Natural killer cell (primary cell): ENCODE results near the gene PRMT3. TPM values are rescaled to one million over a fixed set of nuclear protein-coding genes. Genes with fewer than 3 reads are reported as not detected.
"Not testable (repeated sequence)": the region's sequence is repeated elsewhere in the genome, so short reads cannot be mapped to it uniquely, and the experiment has no call there.

Experiments used
- ATAC-seq, 3 donors: fragments of 150-1000 bp in 2 of 3; fragments of 200-7000 bp in 1 of 3; cut with Tn5 transposase; 1 replicate in 1 of 3; 2 replicates in 2 of 3; pipeline ENCODE4 v1.10.0; 2021; ENCODE audit warnings: mild to moderate bottlenecking in 2 of 3, moderate library complexity in 2 of 3
- DNase-seq, 2 donors: peaks; one replicate each; pipeline versions ENCODE4 v3.0.0 to v3.0.0-alpha.2; 2013 to 2021; ENCODE audit warnings: mixed read lengths in 1 of 2
- H3K27ac ChIP-seq: one replicate; pipeline ENCODE4 v1.5.1; 2013; ENCODE audit warnings: mild to moderate bottlenecking, low read length
- H3K27me3 ChIP-seq: one replicate; pipeline ENCODE4 v1.6.1; 2013; ENCODE audit warnings: low read length; ENCODE audit not compliant: control insufficient read depth, insufficient read depth
- H3K36me3 ChIP-seq: one replicate; pipeline ENCODE4 v1.6.1; 2013; ENCODE audit warnings: low read length; ENCODE audit not compliant: control insufficient read depth, insufficient read depth
- H3K4me1 ChIP-seq: one replicate; pipeline ENCODE4 v1.6.1; 2013; ENCODE audit warnings: low read length; ENCODE audit not compliant: control insufficient read depth, insufficient read depth
- H3K4me3 ChIP-seq: one replicate; pipeline ENCODE4 v1.5.1; 2013; ENCODE audit warnings: low read length
- H3K9me3 ChIP-seq: one replicate; pipeline ENCODE4 v1.6.1; 2013; ENCODE audit warnings: low read length; ENCODE audit not compliant: control insufficient read depth, insufficient read depth
- H3K27ac Mint-ChIP-seq, 2 donors: one replicate each; pipeline ENCODE4 v1.8.0; 2022; ENCODE audit warnings: mild to moderate bottlenecking in 2 of 2, mixed read lengths in 2 of 2, moderate library complexity in 1 of 2
- H3K27me3 Mint-ChIP-seq, 2 donors: one replicate each; pipeline ENCODE4 v1.8.0; 2022; ENCODE audit warnings: low read depth in 2 of 2, mixed read lengths in 2 of 2
- H3K36me3 Mint-ChIP-seq: one replicate; pipeline ENCODE4 v1.8.0; 2022; ENCODE audit warnings: mixed read lengths
- H3K4me1 Mint-ChIP-seq, 2 donors: one replicate each; pipeline ENCODE4 v1.8.0; 2022; ENCODE audit warnings: mixed read lengths in 2 of 2
- H3K4me3 Mint-ChIP-seq: one replicate; pipeline ENCODE4 v1.8.0; 2022; ENCODE audit warnings: mild to moderate bottlenecking, moderate library complexity, mixed read lengths
- H3K9me3 Mint-ChIP-seq, 2 donors: one replicate each; pipeline ENCODE4 v1.8.0; 2022; ENCODE audit warnings: mixed read lengths in 2 of 2
- WGBS: methylation state at CpG from one replicate; pipeline ENCODE4 v1.1.7; 2013; ENCODE audit warnings: missing lambda C conversion rate; ENCODE audit not compliant: insufficient coverage; 5-methylcytosine and 5-hydroxymethylcytosine counted together
- intact Hi-C: fragments of 100-400 bp; cut with micrococcal nuclease; formaldehyde crosslinking; loops from one replicate; pipeline ENCODE4 v1.14.2; 2022
- total RNA-seq, 4 donors: library from RNA; stranded (reverse); fragments of 120-200 nt in 1 of 4; gene quantifications; one replicate each; pipeline versions ENCODE4 v1.2.3 to v1.2.4, GENCODE V29; 2013 to 2022
- TF ChIP-seq, protein P1 (sequence below): fragments of 200-600 bp; IDR thresholded peaks from one replicate; pipeline ENCODE4 v1.8.0; 2022; ENCODE audit warnings: antibody characterized with exemption

Gene PRMT3
- total RNA-seq, 3 donors from 2014 or later (not counting 1 experiment from before 2014, with no cell fraction given): 10.4 to 12.4 (median 12.1) TPM

DNA sequence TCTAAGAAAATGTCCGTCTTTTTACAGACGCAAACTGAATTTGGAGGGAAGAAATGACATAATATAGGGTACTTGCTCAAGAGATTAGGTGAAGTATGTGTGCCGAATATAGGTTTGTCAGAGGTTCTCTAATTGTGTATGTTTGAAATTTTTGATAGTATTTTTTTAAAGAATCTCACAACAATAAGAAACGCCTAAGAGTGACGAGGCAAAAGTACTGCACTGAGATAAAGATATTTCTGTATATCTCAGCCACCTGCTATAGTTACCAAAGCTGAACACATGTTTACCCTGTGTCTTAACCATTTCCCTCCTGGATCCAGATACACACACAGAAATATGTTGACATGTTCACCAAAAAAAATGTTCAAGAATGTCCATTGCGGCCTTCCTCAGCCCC lies 92.0 kb downstream of the PRMT3 start:
- no peaks in the 10 kb centered on the region for H3K36me3 Mint-ChIP-seq
- peaks cover 15 to 23% of the 10 kb centered on the region in 2 donors for H3K4me1 Mint-ChIP-seq
- ATAC-seq (no peak), DNase-seq (no peak)
- Histone ChIP-seq H3K9me3 (no peaks in the 10 kb centered on the region), H3K27me3 (no peaks in the 10 kb centered on the region), H3K27ac (no peak overlapping the region), H3K4me3 (no peak overlapping the region), H3K36me3 (peaks cover 2% of the 10 kb centered on the region), H3K4me1 (no peaks in the 10 kb centered on the region)
- TF ChIP-seq, protein P1, sequence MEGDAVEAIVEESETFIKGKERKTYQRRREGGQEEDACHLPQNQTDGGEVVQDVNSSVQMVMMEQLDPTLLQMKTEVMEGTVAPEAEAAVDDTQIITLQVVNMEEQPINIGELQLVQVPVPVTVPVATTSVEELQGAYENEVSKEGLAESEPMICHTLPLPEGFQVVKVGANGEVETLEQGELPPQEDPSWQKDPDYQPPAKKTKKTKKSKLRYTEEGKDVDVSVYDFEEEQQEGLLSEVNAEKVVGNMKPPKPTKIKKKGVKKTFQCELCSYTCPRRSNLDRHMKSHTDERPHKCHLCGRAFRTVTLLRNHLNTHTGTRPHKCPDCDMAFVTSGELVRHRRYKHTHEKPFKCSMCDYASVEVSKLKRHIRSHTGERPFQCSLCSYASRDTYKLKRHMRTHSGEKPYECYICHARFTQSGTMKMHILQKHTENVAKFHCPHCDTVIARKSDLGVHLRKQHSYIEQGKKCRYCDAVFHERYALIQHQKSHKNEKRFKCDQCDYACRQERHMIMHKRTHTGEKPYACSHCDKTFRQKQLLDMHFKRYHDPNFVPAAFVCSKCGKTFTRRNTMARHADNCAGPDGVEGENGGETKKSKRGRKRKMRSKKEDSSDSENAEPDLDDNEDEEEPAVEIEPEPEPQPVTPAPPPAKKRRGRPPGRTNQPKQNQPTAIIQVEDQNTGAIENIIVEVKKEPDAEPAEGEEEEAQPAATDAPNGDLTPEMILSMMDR: no peak
- H3K27me3 Mint-ChIP-seq: no peaks in the 10 kb centered on the region
- H3K4me3 Mint-ChIP-seq: no peak overlapping the region
- 100% methylated on average over 6 of the region's 6 CpGs for WGBS
- no peaks in the 10 kb centered on the region for H3K9me3 Mint-ChIP-seq
- intact Hi-C loops: no loop called here
- no peak overlapping the region for H3K27ac Mint-ChIP-seq

DNA sequence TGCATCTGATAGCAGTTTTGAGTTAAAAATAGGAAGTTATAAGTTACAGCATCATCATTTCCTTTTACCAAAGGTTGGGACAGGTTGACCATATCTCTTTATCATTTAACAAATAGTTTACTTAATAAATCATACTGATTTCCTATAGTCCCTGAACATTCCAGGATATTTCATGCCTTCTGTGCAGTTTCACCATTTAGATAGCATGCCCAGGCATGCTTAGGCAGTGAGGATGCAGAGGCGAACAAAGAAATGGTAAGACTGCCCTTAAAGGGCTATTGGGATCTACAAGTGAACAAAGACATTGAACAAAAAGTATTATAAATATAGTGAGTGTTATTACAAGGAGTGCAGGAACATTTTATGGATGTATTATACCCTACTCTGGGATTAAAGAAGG lies 96.4 kb downstream of the PRMT3 start:
- no peak for DNase-seq
- H3K36me3 Mint-ChIP-seq: no peaks in the 10 kb centered on the region
- H3K27me3 Mint-ChIP-seq: no peaks in the 10 kb centered on the region

DNA sequence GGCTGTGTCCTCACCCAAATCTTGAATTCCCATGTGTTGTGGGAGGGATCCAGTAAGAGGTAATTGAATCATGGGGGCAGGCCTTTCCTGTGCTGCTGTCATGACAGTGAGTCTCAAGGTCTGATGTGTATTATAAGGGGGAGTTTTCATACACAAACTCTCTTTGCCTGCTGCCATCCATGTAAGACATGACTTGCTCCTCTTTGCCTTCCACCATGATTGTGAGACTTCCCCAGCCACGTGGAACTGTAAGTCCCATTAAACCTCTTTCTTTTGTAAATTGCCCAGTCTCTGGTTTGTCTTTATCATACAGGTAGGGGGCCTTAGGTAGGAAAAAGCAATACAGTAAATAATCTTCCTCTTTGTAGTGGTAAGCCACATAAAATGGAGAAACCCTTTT lies 96.9 kb downstream of the PRMT3 start:
- H3K4me3 Mint-ChIP-seq, H3K36me3 ChIP-seq, H3K9me3 ChIP-seq, H3K27ac ChIP-seq, H3K4me3 ChIP-seq, ATAC-seq, H3K36me3 Mint-ChIP-seq, H3K9me3 Mint-ChIP-seq, H3K4me1 Mint-ChIP-seq, DNase-seq, H3K27me3 ChIP-seq, H3K4me1 ChIP-seq, intact Hi-C loops, H3K27ac Mint-ChIP-seq, H3K27me3 Mint-ChIP-seq: not testable (repeated sequence)
- 100% methylated on average over 1 of the region's 1 CpG for WGBS

More for the DNA sequence above, 96.4 kb downstream of the PRMT3 start:
- Histone ChIP-seq H3K9me3 (no peaks in the 10 kb centered on the region), H3K4me3 (no peak overlapping the region), H3K27me3 (no peaks in the 10 kb centered on the region), H3K4me1 (no peaks in the 10 kb centered on the region), H3K36me3 (no peaks in the 10 kb centered on the region), H3K27ac (no peak overlapping the region)
- TF ChIP-seq, protein P1: no peak
- Mint-ChIP-seq H3K27ac (no peak overlapping the region), H3K4me3 (no peak overlapping the region), H3K9me3 (no peaks in the 10 kb centered on the region), H3K4me1 (peaks cover 0 to 6% of the 10 kb centered on the region in 2 donors)
- 100% methylated on average over 1 of the region's 1 CpG for WGBS
- no peak for ATAC-seq
- intact Hi-C loops: no loop called here

GRCh38 chr11:20488352-20488751 lies 100.8 kb downstream of the PRMT3 start:
- Mint-ChIP-seq H3K27ac (no peak overlapping the region), H3K9me3 (no peaks in the 10 kb centered on the region), H3K36me3 (no peaks in the 10 kb centered on the region), H3K4me1 (no peaks in the 10 kb centered on the region), H3K27me3 (no peaks in the 10 kb centered on the region), H3K4me3 (no peak overlapping the region)
- Histone ChIP-seq H3K4me3 (no peak overlapping the region), H3K27me3 (no peaks in the 10 kb centered on the region), H3K4me1 (no peaks in the 10 kb centered on the region), H3K27ac (no peak overlapping the region), H3K9me3 (no peaks in the 10 kb centered on the region), H3K36me3 (no peaks in the 10 kb centered on the region)
- DNase-seq (no peak), ATAC-seq (no peak)
- 100% methylated on average over 1 of the region's 1 CpG for WGBS
- TF ChIP-seq, protein P1: no peak
- intact Hi-C loops: no loop called here
